Caco-2 (cell line): ENCODE measurements around the gene ASMTL. TPM values are rescaled to one million over a fixed set of nuclear protein-coding genes. Genes with fewer than 3 reads are reported as not detected.

Source experiments
- BruUV-seq: library from RNA; stranded (reverse); fragments of 400-500 nt; replicated peaks from 2 replicates; lab custom pipeline; 2021; lab: Mats Ljungman, UMichigan
- CTCF ChIA-PET: fragments of 300-600 bp; sonication (Branson Sonifier 250); formaldehyde crosslinking; loops from one replicate; lab custom pipeline; 2022; ENCODE audit warnings: antibody characterized with exemption; lab: Charles Lee
- POLR2A ChIA-PET: fragments of 300-600 bp; sonication (Branson Sonifier 250); formaldehyde crosslinking; loops from one replicate; lab custom pipeline; 2022; ENCODE audit warnings: antibody characterized with exemption; lab: Charles Lee
- DNase-seq, 2 experiments: peaks; one replicate each; pipeline versions ENCODE4 v3.0.0 to v3.0.0-alpha.2; 2020 to 2022
- H3K27me3 ChIP-seq: replicated peaks from 2 replicates; pipeline ENCODE4 v1.6.0; 2011; ENCODE audit warnings: low read length; ENCODE audit not compliant: control insufficient read depth, insufficient read depth
- H3K36me3 ChIP-seq: 2 replicates; pipeline ENCODE4 v1.5.1; 2011; ENCODE audit warnings: low read length; ENCODE audit not compliant: control insufficient read depth, insufficient read depth
- H3K4me1 ChIP-seq: fragments of 250-450 bp; sonication (Bioruptor Pico); 2 replicates; pipeline ENCODE4 v1.5.1; 2020; ENCODE audit warnings: mild to moderate bottlenecking
- H3K4me3 ChIP-seq: 2 replicates; pipeline ENCODE4 v1.5.1; 2011; ENCODE audit warnings: low read depth, mild to moderate bottlenecking, control low read depth, low read length
- H3K9me3 ChIP-seq: fragments of 250-450 bp; sonication (Bioruptor Pico); 2 replicates; pipeline ENCODE4 v1.5.1; 2020; ENCODE audit warnings: mild to moderate bottlenecking, moderate library complexity
- H3K27ac Mint-ChIP-seq: one replicate; pipeline ENCODE4 v1.8.0; 2022; ENCODE audit warnings: mixed read lengths; ENCODE audit not compliant: unreplicated experiment
- H3K27me3 Mint-ChIP-seq: one replicate; pipeline ENCODE4 v1.8.0; 2022; ENCODE audit warnings: mixed read lengths; ENCODE audit not compliant: insufficient read depth, unreplicated experiment
- H3K36me3 Mint-ChIP-seq: one replicate; pipeline ENCODE4 v1.8.0; 2022; ENCODE audit warnings: mild to moderate bottlenecking, mixed read lengths; ENCODE audit not compliant: insufficient read depth, unreplicated experiment
- H3K4me1 Mint-ChIP-seq: one replicate; pipeline ENCODE4 v1.8.0; 2022; ENCODE audit warnings: low read depth, mixed read lengths; ENCODE audit not compliant: unreplicated experiment
- H3K4me3 Mint-ChIP-seq: one replicate; pipeline ENCODE4 v1.8.0; 2022; ENCODE audit warnings: mild to moderate bottlenecking, moderate library complexity, mixed read lengths; ENCODE audit not compliant: unreplicated experiment
- H3K9me3 Mint-ChIP-seq: one replicate; pipeline ENCODE4 v1.8.0; 2022; ENCODE audit warnings: mixed read lengths; ENCODE audit not compliant: unreplicated experiment
- intact Hi-C: fragments of 100-400 bp; cut with micrococcal nuclease; formaldehyde crosslinking; loops from one replicate; pipeline ENCODE4 v1.10.0; 2022; ENCODE audit not compliant: unreplicated experiment
- total RNA-seq: library from RNA; stranded (reverse); gene quantifications from 2 replicates; pipeline ENCODE4 v1.2.3, GENCODE V29; 2022
- TF ChIP-seq, protein P1 (sequence below), 2 experiments: fragments of 200-600 bp in 1 of 2; IDR thresholded peaks; 1 replicate in 1 of 2; 2 replicates in 1 of 2; pipeline versions ENCODE4 v1.5.1 to v1.8.0; 2011 to 2022; ENCODE audit warnings: antibody characterized with exemption in 1 of 2, control low read depth in 1 of 2, inconsistent platforms in 1 of 2, low read depth in 1 of 2, low read length in 1 of 2, mild to moderate bottlenecking in 1 of 2, moderate library complexity in 1 of 2; ENCODE audit not compliant: insufficient read depth in 1 of 2, severe bottlenecking in 1 of 2, unreplicated experiment in 1 of 2

ASMTL gene
- total RNA-seq, 1 experiment from 2014 or later = 17.4 TPM

DNA sequence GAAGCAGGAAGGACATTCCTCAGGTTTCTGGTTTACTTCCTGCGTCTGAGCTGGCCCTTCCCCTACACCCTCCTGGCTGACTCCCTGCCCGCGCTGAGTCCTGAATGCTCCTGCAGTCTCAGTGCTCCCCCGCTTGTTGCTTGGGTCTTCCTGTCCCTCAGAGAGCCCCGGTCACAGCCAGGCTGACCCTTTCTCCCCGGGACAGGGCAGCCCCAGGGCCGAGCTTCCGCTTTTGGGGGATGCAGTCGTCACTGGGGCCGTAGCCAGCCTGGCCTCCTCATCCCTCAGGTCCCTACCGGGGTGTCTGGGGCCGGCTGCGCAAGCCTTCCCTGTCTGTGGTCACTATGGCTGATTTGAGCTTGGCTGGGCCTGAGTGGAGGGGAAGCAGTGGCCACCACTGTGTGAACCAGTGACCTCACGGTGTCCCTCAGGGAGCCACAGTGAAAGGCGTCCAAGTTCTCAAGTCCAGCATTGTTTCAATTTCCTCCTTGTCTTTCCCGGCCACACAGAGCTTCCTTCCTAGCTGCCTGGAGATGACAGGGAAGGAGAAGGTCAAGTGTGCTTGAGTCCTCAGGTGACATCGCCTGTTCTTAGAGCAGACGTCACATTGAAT, 34.1 kb upstream of the ASMTL start:
- H3K9me3 Mint-ChIP-seq = peaks cover 7% of the 10 kb centered on the region
- Histone ChIP-seq H3K27me3 (no peaks in the 10 kb centered on the region), H3K4me1 (no peaks in the 10 kb centered on the region), H3K4me3 (no peak overlapping the region), H3K36me3 (no peaks in the 10 kb centered on the region), H3K9me3 (peaks cover 10% of the 10 kb centered on the region)
- POLR2A ChIA-PET = no interaction called here
- TF ChIP-seq, protein P1, sequence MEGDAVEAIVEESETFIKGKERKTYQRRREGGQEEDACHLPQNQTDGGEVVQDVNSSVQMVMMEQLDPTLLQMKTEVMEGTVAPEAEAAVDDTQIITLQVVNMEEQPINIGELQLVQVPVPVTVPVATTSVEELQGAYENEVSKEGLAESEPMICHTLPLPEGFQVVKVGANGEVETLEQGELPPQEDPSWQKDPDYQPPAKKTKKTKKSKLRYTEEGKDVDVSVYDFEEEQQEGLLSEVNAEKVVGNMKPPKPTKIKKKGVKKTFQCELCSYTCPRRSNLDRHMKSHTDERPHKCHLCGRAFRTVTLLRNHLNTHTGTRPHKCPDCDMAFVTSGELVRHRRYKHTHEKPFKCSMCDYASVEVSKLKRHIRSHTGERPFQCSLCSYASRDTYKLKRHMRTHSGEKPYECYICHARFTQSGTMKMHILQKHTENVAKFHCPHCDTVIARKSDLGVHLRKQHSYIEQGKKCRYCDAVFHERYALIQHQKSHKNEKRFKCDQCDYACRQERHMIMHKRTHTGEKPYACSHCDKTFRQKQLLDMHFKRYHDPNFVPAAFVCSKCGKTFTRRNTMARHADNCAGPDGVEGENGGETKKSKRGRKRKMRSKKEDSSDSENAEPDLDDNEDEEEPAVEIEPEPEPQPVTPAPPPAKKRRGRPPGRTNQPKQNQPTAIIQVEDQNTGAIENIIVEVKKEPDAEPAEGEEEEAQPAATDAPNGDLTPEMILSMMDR (IDR thresholded peaks at IDR 0.05; ENCODE audit: insufficient read depth in 1 of 2, low read depth in 1 of 2, low read length in 1 of 2, severe bottlenecking in 1 of 2, unreplicated experiment in 1 of 2) = no peak
- H3K36me3 Mint-ChIP-seq = peaks cover 9% of the 10 kb centered on the region
- DNase-seq = no peak
- no TSS peak for BruUV-seq
- H3K27ac Mint-ChIP-seq = no peak overlapping the region
- no peaks in the 10 kb centered on the region for H3K27me3 Mint-ChIP-seq
- H3K4me1 Mint-ChIP-seq = peaks cover 4% of the 10 kb centered on the region
- no peak overlapping the region for H3K4me3 Mint-ChIP-seq
- CTCF ChIA-PET = no interaction called here
- intact Hi-C loops = no loop called here

DNA sequence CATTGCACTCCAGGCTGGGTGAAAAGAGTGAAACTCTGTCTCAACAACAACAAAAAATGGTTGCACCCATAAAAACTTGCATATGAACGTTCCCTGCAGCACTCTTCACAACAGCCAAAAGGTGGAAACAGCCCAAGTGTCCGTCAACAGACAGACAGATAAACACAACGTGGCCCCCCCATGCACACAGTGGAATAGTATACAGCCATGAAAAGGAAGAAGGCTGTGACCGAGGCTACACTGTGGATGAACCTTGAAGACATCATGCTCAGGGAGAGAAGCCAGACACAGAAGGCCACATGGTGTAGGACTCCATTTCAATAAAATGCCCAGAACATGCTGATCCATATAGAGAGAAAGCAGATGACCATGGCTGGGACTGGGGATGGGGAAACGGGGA, 33.5 kb upstream of the ASMTL start:
- DNase-seq = no peak
- peaks cover 7% of the 10 kb centered on the region for H3K4me1 Mint-ChIP-seq
- Histone ChIP-seq H3K36me3 (no peaks in the 10 kb centered on the region), H3K27me3 (no peaks in the 10 kb centered on the region), H3K9me3 (peaks cover 10% of the 10 kb centered on the region), H3K4me1 (no peaks in the 10 kb centered on the region), H3K4me3 (no peak overlapping the region)
- intact Hi-C loops = no loop called here
- TF ChIP-seq, protein P1 (IDR thresholded peaks at IDR 0.05; ENCODE audit: insufficient read depth in 1 of 2, low read depth in 1 of 2, low read length in 1 of 2, severe bottlenecking in 1 of 2, unreplicated experiment in 1 of 2) = no peak
- H3K27ac Mint-ChIP-seq = no peak overlapping the region
- POLR2A ChIA-PET = no interaction called here
- peaks cover 7% of the 10 kb centered on the region for H3K36me3 Mint-ChIP-seq
- no peaks in the 10 kb centered on the region for H3K27me3 Mint-ChIP-seq
- no peak overlapping the region for H3K4me3 Mint-ChIP-seq
- BruUV-seq = no TSS peak
- H3K9me3 Mint-ChIP-seq = peaks cover under 1% of the 10 kb centered on the region
- CTCF ChIA-PET = no interaction called here

DNA sequence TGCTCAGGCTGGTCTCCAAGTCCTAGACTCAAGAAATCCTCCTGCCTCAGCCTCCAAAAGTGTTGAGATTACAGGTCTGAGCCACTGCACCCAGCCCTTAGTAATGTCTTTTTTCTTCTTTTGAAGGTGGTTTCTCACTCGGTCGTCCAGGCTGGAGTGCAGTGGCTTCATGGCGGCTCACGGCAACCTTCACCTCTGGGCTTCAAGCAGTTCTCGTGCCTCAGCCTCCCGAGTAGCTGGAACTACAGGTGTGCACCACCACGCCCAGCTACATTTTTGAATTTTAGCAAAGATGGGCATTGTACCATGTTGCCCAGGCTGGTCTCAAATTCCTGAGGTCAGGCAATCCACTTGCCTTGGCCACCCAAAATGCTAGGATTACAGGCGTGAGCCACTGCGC, 32.3 kb upstream of the ASMTL start:
- H3K36me3 ChIP-seq = no peaks in the 10 kb centered on the region

More for the DNA sequence above, 32.3 kb upstream of the ASMTL start:
- CTCF ChIA-PET = no interaction called here
- Mint-ChIP-seq H3K4me1 (peaks cover 7% of the 10 kb centered on the region), H3K27ac (no peak overlapping the region), H3K9me3 (no peaks in the 10 kb centered on the region), H3K27me3 (no peaks in the 10 kb centered on the region), H3K36me3 (peaks cover 7% of the 10 kb centered on the region), H3K4me3 (no peak overlapping the region)
- intact Hi-C loops = no loop called here
- Histone ChIP-seq H3K9me3 (peaks cover 10% of the 10 kb centered on the region), H3K4me1 (no peaks in the 10 kb centered on the region), H3K27me3 (no peaks in the 10 kb centered on the region), H3K4me3 (no peak overlapping the region)
- POLR2A ChIA-PET = no interaction called here
- TF ChIP-seq, protein P1 (IDR thresholded peaks at IDR 0.05; ENCODE audit: insufficient read depth in 1 of 2, low read depth in 1 of 2, low read length in 1 of 2, severe bottlenecking in 1 of 2, unreplicated experiment in 1 of 2) = no peak
- peak in 1 of 2 experiments; percentile 5 for DNase-seq
- no TSS peak for BruUV-seq
